OCI-LY1 (cell line): ENCODE measurements around the gene GALNT14.

Experiments
- H2AFZ ChIP-seq: fragments of 200-600 bp; sonication (generic), shearing (Covaris generic); 2 replicates; pipeline ENCODE4 v1.6.0; 2014; ENCODE audit warnings: antibody characterized with exemption, mild to moderate bottlenecking, low read length
- H3F3A ChIP-seq: fragments of 200-600 bp; sonication (generic), shearing (Covaris generic); 2 replicates; pipeline ENCODE4 v1.6.0; 2014; ENCODE audit warnings: mild to moderate bottlenecking, antibody characterized with exemption, low read length, moderate library complexity; ENCODE audit not compliant: insufficient read depth
- H3K27ac ChIP-seq: fragments of 200-600 bp; sonication (generic); 2 replicates; pipeline ENCODE4 v1.5.1; 2014; ENCODE audit warnings: low read length, mixed run types, mild to moderate bottlenecking, low read depth; ENCODE audit not compliant: poor library complexity, severe bottlenecking
- H3K27me3 ChIP-seq: fragments of 200-600 bp; sonication (generic); 2 replicates; pipeline ENCODE4 v1.6.0; 2014; ENCODE audit warnings: antibody characterized with exemption, mild to moderate bottlenecking, low read length, moderate library complexity; ENCODE audit not compliant: insufficient read depth
- H3K36me3 ChIP-seq: fragments of 200-600 bp; sonication (generic); 2 replicates; pipeline ENCODE4 v1.6.1; 2014; ENCODE audit warnings: mild to moderate bottlenecking, antibody characterized with exemption, low read length, moderate library complexity, mixed read lengths; ENCODE audit not compliant: insufficient read depth
- H3K4me1 ChIP-seq: fragments of 200-600 bp; sonication (generic); 2 replicates; pipeline ENCODE4 v1.5.1; 2014; ENCODE audit warnings: mild to moderate bottlenecking, low read length, moderate library complexity; ENCODE audit not compliant: insufficient read depth, severe bottlenecking
- H3K4me2 ChIP-seq: fragments of 200-600 bp; sonication (generic), shearing (Covaris generic); 2 replicates; pipeline ENCODE4 v1.6.1; 2014; ENCODE audit warnings: low read length
- H3K4me3 ChIP-seq: fragments of 200-600 bp; sonication (generic); 2 replicates; pipeline ENCODE4 v1.5.1; 2014; ENCODE audit warnings: low read length, low read depth, mild to moderate bottlenecking, mixed read lengths; ENCODE audit not compliant: poor library complexity, severe bottlenecking
- H3K79me2 ChIP-seq: fragments of 200-600 bp; shearing (Covaris generic); 2 replicates; pipeline ENCODE4 v1.6.1; 2016; ENCODE audit warnings: mixed run types, low read length, mixed read lengths; ENCODE audit not compliant: insufficient read depth
- H3K9ac ChIP-seq: fragments of 200-600 bp; sonication (generic), shearing (Covaris generic); 2 replicates; pipeline ENCODE4 v1.6.1; 2014; ENCODE audit warnings: mild to moderate bottlenecking, low read length, mixed read lengths
- H3K9me2 ChIP-seq: fragments of 200-600 bp; sonication (generic), shearing (Covaris generic); 2 replicates; pipeline ENCODE4 v1.6.1; 2014; ENCODE audit warnings: low read depth, mild to moderate bottlenecking, low read length, mixed read lengths
- H3K9me3 ChIP-seq: fragments of 200-600 bp; shearing (Covaris generic); 2 replicates; pipeline ENCODE4 v1.6.1; 2014; ENCODE audit warnings: low read length, mixed read lengths
- H4K20me1 ChIP-seq: fragments of 200-600 bp; sonication (generic), shearing (Covaris generic); 2 replicates; pipeline ENCODE4 v1.6.0; 2016; ENCODE audit warnings: mild to moderate bottlenecking, low read length; ENCODE audit not compliant: insufficient read depth
- EZH2 ChIP-seq: fragments of 200-600 bp; sonication (generic), shearing (Covaris generic); IDR thresholded peaks from 2 replicates; pipeline ENCODE4 v1.8.0; 2017; ENCODE audit warnings: borderline replicate concordance, mixed run types, mild to moderate bottlenecking, antibody characterized with exemption, low read length, moderate library complexity, mixed read lengths
- TF ChIP-seq, protein P1 (sequence below): fragments of 200-600 bp; sonication (generic), shearing (Covaris generic); IDR thresholded peaks from 2 replicates; pipeline ENCODE4 v1.5.1; 2017; ENCODE audit warnings: mild to moderate bottlenecking, antibody characterized with exemption, low read length, moderate library complexity, mixed read lengths

Gene GALNT14

GRCh38 chr2:31127931-31128330 lies 10.3 kb downstream of the GALNT14 start:
- H3K27me3 ChIP-seq = no peaks in the 10 kb centered on the region
- H3K9me2 ChIP-seq = no peaks in the 10 kb centered on the region
- H3K4me1 ChIP-seq = no peaks in the 10 kb centered on the region
- H3K36me3 ChIP-seq = no peaks in the 10 kb centered on the region
- H3K79me2 ChIP-seq = no peaks in the 10 kb centered on the region
- H3K4me3 ChIP-seq = no peak overlapping the region
- no peak overlapping the region for H3K27ac ChIP-seq
- no peak overlapping the region for H2AFZ ChIP-seq
- H4K20me1 ChIP-seq = no peaks in the 10 kb centered on the region
- TF ChIP-seq, protein P1, sequence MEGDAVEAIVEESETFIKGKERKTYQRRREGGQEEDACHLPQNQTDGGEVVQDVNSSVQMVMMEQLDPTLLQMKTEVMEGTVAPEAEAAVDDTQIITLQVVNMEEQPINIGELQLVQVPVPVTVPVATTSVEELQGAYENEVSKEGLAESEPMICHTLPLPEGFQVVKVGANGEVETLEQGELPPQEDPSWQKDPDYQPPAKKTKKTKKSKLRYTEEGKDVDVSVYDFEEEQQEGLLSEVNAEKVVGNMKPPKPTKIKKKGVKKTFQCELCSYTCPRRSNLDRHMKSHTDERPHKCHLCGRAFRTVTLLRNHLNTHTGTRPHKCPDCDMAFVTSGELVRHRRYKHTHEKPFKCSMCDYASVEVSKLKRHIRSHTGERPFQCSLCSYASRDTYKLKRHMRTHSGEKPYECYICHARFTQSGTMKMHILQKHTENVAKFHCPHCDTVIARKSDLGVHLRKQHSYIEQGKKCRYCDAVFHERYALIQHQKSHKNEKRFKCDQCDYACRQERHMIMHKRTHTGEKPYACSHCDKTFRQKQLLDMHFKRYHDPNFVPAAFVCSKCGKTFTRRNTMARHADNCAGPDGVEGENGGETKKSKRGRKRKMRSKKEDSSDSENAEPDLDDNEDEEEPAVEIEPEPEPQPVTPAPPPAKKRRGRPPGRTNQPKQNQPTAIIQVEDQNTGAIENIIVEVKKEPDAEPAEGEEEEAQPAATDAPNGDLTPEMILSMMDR = no peak
- TF ChIP-seq EZH2 = no peak
- no peaks in the 10 kb centered on the region for H3K9me3 ChIP-seq
- H3K9ac ChIP-seq = no peak overlapping the region
- no peak overlapping the region for H3K4me2 ChIP-seq
- no peaks in the 10 kb centered on the region for H3F3A ChIP-seq

- no peaks in the 10 kb centered on the region for H4K20me1 ChIP-seq
- no peak overlapping the region for H3K27ac ChIP-seq
- no peaks in the 10 kb centered on the region for H3K9me2 ChIP-seq
- no peak overlapping the region for H3K4me2 ChIP-seq
- H3K4me1 ChIP-seq = no peaks in the 10 kb centered on the region
- no peak overlapping the region for H2AFZ ChIP-seq
- H3K9me3 ChIP-seq = no peaks in the 10 kb centered on the region
- TF ChIP-seq, protein P1 = no peak
- TF ChIP-seq EZH2 = no peak
- no peaks in the 10 kb centered on the region for H3F3A ChIP-seq
- no peaks in the 10 kb centered on the region for H3K36me3 ChIP-seq
- no peaks in the 10 kb centered on the region for H3K79me2 ChIP-seq
- H3K27me3 ChIP-seq = no peaks in the 10 kb centered on the region
- H3K4me3 ChIP-seq = no peak overlapping the region
- no peak overlapping the region for H3K9ac ChIP-seq
Measured at GRCh38 chr2:31125918-31126695, 12.1 kb downstream of the GALNT14 start.

GRCh38 chr2:31124904-31125303 lies 13.3 kb downstream of the GALNT14 start:
- no peak for TF ChIP-seq EZH2
- no peaks in the 10 kb centered on the region for H3F3A ChIP-seq
- no peaks in the 10 kb centered on the region for H3K36me3 ChIP-seq
- no peak overlapping the region for H2AFZ ChIP-seq
- no peaks in the 10 kb centered on the region for H3K9me2 ChIP-seq
- no peak overlapping the region for H3K27ac ChIP-seq
- no peaks in the 10 kb centered on the region for H3K27me3 ChIP-seq
- no peaks in the 10 kb centered on the region for H3K4me1 ChIP-seq
- H3K79me2 ChIP-seq = no peaks in the 10 kb centered on the region
- no peak overlapping the region for H3K4me2 ChIP-seq
- H3K9me3 ChIP-seq = no peaks in the 10 kb centered on the region
- no peak overlapping the region for H3K4me3 ChIP-seq
- H4K20me1 ChIP-seq = no peaks in the 10 kb centered on the region
- H3K9ac ChIP-seq = no peak overlapping the region

- TF ChIP-seq, protein P1 = no peak
- no peak for TF ChIP-seq EZH2
- Histone ChIP-seq H3K27ac (no peak overlapping the region), H3K79me2 (no peaks in the 10 kb centered on the region), H3K9ac (no peak overlapping the region), H3K9me2 (no peaks in the 10 kb centered on the region), H3K27me3 (no peaks in the 10 kb centered on the region), H3K4me3 (no peak overlapping the region), H2AFZ (no peak overlapping the region), H3F3A (no peaks in the 10 kb centered on the region), H3K4me2 (no peak overlapping the region), H4K20me1 (no peaks in the 10 kb centered on the region), H3K9me3 (no peaks in the 10 kb centered on the region), H3K4me1 (no peaks in the 10 kb centered on the region), H3K36me3 (no peaks in the 10 kb centered on the region)
Measured at GRCh38 chr2:31122133-31122532, 16.1 kb downstream of the GALNT14 start.
